Epidermal melanocyte (primary cell): Measurements from ENCODE around the gene EHD4.
A peak's percentile ranks its signal among the peaks of the same experiment; 100 is the strongest.

Source experiments
- DNase-seq: peaks from one replicate; pipeline ENCODE4 v3.0.0; 2011; ENCODE audit warnings: low spot score; ENCODE audit not compliant: insufficient read length

The EHD4 gene

DNA sequence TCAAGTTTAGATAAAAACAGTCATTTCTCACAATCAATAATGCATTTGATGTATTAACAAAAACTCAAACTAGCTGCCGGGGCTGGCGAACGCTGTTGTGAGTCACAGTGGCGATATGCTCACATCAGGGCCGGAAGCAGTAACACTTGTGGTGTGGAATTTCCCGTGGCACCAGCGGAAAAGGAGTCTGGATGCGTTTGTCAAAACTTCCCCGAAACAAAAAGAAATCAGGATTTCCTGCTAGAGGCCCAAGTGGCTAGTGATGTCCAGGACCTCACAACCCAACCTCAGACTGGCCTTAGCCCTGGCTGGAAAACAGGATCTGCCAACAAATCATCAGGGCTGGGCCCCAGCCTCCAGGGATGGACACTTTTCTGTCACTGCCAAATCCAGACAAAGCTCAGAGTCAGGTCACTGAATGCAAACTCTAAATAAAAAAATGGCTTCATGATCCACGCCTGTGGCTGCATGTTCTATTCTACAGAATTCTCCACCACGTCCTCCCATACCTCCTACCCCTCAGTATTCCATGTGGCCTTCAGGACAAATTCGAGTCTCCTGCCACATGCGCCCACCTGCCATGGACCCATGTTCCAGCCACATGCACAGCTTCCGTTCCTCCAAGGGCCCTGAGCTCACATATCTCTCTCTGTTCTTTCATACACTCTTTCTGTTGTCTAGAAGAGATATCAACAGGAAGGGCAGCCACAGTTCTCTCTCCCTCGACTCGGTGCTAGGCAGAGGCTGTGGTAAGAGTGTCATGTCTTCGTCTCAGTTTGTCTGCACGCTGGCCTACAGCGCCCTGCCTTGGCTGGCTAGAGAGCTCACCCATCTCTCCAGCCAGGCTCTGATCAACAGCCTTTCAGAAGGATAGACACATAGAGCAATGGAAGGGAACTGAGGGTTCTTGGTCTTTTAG is 35.4 kb downstream of the EHD4 start:
- DNase-seq: no peak

DNA sequence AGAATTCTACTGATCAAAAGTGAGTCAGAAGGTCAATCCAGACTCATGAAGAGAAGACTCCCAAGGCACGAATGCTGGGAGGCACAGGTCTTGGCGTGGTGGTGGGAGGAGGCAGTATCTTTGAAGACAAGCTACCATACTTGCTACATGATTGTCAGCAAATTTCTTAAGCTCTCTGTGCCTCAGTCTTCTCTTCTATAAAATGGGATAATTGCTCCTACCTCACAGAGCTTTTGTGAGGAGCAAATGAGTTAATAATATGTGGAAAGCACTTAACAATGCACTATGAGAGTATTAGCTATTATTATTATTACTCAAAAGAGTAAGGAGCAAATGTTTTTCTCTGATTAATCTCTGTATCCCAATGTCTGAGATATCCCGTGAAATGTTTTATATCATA is 36.2 kb downstream of the EHD4 start:
- no peak for DNase-seq

DNA sequence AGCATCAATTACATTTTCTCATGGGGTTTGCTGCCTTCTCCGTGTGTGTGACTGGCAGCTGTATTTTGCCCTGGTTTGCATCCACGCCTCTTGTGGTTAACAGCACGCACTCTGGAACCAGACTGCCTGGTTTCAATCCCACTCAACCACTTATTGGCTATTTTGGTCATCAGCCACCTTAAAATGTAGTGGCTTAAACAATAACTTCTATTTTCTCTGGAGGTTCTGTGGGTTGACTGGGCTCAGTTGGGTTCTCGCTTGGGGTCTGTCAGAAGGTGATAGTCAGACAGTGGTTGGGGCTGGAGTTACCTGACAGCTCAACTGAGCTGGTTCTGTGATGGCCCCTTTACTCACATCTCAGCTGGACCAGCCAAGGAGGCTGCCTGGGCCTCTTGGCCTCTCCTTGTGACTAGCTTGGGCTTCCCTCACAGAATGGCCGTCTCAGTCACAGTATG is 36.8 kb downstream of the EHD4 start:
- DNase-seq: no peak

DNA sequence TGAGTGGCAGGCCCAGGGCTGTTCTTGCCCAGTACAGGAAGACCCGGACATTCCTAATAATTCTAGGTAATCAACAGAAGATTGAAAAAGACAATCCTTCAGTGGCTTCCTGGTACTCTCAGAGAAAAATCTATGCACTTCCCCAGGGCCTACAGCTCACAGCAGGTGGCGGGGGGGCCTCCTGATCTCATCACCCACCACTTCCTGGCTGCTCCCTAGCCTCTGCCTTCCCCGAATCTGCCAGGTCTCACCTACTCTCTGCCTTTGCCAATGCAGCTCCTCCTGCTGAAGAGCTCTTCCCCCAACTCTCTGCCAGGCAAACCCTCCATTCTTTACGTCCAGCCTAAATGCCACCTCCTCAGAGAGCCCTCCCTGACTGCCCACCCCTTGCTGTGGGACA is 37.5 kb downstream of the EHD4 start:
- no peak for DNase-seq

DNA sequence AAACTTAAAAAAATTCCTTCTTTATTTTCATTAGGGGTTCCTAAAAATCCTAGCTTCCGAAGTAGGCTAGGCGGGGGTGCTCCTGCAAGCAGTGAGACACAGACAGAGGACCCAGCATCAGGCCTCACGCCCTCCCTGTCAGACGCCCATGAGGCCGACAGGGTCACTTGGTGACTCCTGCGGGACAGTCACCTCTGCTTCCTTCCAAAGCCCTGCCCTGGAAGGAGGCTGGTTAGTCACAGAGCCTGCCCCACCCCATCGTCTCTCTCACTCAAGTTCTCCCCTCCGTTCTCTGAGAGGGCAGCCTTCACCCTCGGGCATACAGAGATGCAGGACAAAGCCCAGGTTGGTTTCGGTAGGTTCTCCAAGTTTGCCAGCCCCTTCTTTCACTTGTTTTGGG is 38.6 kb downstream of the EHD4 start:
- DNase-seq: no peak

DNA sequence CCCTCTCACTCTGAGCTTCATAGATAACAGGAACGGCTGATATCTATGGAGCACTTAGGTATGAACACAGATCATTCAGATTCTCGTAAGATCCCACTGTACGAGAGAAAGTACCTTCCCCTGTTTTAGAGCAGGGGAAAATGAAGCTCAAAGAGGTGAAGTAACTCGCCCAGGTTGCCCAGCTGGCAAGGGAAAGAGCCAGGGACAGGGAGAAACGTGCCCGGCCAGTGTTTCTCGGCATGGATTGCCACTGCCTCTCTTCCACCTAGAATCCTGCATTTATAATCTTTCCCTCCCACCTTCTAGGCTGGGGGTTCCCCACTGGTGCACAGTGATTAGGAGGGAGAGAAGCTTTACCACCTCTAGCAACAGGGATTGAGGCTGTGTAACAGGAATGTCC is 39.0 kb downstream of the EHD4 start:
- DNase-seq: no peak

DNA sequence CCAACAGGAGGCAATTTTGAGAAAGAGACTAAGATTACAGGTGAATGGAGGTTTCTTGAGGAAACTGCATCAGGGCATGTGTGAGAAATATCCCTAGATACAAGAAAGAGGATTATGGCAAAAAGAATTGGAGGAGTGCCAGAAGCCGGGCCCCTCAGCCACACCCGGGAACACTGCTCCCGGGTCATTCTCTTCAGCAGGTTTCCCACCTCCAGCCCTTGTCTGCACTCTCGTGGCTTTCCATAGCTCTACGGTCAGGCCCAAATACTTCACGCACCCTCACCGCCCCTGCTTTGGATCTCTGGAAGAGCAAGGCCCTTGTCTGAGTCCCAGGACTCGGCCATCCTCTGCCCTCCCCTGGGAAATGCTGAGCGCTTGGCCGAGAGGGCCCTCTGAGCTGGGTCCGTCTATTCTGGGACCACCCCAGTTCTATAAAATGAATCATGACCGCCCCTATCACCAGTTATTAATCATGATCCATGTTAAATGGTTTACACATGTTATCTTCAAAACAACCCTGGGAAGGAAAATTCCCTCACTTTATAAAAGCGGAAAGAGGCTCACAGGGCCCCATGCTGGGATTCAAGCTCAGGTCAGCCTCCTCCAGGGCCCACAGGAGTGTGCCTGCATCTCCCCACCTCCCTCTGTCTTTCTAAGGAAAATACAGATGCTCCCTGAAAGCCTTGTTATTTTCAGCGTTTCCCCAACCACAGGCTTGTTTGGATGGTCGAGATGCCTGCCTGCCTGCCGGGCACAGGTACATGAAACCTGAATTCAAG is 39.7 kb downstream of the EHD4 start:
- no peak for DNase-seq

DNA sequence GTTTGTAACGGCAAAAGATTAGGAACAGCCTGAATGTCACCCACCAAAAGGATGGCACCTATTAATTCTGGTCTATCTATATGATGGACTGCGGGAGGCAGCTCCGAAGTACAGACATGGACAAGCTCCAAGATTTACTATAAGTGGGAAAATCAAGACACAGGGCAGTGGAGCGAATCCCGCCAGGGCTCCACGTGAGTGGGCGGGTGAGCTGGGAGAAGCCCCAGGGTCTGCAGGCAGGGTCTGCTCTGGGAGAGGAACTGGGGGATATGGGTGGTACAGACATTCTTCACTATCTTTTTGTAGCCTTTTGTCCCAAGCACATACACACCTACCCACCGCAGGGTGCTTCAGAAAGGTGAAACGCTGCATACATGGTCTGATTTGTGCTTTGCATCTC is 40.3 kb downstream of the EHD4 start:
- DNase-seq: no peak

DNA sequence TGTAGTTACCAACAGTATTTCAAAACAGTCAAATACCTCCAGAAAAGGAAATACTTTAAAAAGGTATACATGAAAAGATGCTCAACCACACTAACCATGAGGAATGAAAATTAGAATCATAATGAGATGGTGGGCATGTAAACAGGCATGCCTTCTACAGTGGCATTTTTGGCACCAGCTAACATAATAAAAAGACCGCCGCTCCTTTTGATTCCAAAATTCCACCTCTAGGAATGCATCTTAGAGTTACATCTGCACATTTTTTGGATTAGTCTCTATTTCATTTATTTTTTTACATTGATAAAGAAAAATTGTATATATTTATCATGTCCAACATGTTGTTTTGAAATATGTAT is 41.5 kb downstream of the EHD4 start:
- DNase-seq: no peak

DNA sequence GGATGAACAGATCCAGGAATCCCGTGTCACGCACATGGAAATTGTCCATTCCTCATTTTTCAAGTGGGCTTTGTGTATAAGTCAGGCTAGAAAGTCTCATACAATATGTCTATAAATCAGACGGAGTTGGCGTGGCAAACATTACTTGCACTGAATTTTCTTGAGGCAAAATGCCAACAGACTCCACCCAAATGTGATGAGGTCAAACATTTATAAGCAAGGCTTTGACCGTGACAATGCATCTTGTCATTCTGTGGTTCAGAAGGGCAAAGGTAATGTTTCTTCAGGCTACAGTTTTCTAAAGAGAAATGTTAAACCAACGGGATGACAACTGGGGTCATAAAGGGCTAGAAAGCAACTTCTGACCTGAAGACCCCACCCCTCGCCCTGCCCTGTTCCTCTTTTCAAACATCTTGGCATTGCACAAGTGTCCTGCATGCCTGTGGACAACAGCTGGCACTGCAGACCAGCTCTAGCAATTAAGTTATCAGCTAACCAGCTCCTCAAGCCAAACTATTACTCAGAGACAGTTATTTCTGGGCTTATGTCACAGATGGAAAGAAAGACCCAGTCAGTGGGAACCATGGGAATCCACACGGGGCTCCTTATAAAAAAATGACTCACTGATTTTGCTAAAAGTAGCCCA is 42.0 kb downstream of the EHD4 start:
- DNase-seq: peak; percentile 67

DNA sequence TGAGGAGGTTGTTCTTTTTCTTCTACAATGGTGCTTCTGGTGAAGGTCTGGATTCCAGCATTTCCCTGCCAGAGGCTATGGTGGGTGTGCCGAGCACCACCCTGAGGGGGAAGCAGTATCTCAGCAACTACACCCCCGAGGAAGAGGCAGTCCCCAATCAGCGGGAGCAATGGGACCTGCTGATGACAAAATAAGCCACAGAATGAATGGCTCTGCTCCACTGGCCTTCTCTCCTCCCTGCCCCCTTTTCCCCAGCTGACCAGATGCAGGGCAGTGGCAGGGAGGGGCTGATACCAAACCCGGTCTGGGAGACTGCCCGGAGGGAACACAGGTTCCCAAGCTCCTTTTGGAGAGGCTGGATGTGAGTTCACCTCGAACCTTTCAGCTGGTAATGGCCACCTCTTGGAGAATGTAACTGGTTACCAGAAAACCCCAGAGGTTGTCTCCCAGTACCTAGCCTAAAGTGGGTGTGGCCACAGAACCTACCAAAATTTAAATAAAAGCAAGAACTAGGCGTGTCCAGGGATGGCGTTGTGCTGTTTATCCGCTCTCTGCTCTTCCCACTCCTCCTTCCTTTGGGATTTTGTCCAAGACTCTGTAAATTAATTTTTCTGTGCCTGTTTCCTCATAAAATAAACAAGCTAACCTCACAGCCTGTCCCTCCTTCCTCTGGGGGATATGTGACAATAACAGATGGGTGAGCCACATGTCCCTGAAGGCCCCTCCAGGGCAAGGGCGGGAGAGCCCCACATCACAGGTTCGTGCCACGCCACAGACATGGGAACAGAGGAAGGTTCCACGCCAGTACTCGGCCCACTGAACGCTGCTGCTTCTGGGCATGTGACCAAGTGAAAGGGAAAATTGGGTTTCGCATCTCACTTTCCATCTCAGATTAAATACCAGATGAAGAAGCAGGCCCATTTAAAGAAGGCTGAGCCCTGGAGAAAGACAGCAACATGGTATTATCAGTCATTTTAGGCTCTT is 43.4 kb downstream of the EHD4 start:
- DNase-seq: peak; percentile 47

DNA sequence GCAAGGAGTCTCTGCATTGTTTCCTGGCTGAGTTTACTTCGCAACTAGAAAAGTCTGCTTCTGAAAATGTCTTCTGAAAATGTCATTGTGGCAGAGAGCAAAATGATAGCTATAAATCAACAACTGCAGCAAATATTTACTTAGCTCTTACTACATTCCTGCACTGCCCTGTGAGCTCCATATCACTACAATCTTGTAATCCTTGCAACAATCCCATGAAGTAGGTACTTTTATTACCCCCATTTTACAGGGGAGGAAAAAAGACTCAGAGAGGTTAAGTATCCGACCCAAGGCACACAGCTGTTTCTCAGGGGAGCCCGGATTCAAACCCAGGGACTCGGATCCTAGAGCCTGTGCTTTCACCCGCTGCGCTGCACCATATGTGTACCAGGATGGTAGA is 44.3 kb downstream of the EHD4 start:
- no peak for DNase-seq

DNA sequence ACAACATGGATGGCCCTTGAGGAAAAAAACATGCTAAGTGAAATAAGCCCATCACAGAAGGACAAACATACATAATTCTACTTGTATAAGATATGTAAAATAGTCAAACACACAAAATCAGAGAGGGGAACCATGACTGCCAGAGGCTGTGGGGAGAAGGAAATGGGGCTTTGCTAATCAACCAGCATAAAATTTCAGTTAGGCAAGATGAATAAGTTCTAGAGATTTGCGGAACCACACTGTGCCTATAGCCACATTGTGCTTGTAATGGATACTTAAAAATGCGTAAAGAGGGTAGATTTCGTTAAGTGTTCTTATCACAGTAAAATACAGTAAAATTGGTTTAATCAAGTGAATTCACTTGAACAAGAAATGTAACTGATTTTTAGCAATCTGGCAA is 44.8 kb downstream of the EHD4 start:
- DNase-seq: no peak

DNA sequence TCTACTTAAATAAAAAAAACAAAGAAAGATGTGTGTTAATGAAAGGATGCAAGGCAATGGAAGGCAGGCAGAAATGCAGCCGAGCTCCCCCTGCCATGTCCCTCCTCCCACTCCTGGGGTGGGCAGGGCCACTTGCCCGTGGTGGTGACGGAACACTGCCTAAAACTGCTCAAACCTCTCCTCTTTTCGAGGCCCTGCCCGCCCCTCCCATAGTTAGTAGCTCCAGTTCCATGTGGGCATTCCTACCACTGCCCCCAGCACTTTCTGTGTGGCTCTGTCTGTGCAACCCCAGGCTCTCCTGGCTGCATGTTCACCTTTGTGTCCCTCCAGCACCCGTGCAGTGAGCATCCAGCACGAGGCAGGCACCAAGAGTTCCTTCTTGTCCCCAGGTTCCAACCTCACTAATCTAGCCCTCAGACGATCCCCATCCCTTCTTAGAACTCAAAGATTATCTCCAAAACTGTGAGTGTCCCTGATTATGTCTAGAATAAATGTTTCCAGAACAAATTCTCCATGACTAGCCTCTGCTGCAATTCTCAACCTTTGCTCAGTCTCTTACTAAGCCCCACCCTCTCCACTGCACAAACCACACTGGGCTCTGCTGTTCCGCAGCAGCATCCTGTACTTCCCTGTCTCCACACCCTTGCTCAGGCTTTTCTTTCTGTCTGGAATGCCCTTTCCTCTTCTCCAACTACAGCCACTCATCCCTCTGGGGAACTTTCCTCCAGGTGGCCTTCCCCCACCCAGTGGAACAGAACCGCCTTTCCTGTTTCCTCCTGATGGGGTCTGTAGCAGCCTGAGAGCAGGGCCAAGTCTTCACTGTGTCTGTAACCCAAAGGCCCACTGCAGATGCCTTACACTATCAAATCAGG is 45.9 kb downstream of the EHD4 start:
- DNase-seq: no peak

DNA sequence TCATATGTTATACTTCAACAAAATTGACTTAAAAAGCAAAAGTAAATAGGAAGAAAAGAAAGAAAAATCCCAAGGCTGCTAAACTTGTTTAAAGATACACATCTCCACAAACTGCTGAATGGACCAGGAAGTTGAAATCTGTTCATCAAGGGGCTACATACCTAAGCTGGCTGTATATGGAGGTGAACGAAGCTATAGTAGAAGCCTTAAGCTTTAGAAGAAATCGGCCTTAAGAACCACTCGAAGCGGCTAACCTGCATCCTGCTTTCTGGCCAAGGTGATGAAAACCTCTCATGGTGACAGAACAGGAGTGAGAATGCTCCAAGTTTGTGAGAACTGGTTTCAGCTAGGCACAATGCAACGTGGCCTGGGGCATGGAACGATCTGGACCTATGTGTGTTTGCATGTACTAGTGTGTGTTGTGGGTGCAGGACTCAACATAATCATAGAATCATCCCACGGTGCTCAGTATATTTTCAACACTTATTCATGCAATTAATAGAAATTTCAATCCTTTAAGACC is 47.2 kb downstream of the EHD4 start:
- no peak for DNase-seq

DNA sequence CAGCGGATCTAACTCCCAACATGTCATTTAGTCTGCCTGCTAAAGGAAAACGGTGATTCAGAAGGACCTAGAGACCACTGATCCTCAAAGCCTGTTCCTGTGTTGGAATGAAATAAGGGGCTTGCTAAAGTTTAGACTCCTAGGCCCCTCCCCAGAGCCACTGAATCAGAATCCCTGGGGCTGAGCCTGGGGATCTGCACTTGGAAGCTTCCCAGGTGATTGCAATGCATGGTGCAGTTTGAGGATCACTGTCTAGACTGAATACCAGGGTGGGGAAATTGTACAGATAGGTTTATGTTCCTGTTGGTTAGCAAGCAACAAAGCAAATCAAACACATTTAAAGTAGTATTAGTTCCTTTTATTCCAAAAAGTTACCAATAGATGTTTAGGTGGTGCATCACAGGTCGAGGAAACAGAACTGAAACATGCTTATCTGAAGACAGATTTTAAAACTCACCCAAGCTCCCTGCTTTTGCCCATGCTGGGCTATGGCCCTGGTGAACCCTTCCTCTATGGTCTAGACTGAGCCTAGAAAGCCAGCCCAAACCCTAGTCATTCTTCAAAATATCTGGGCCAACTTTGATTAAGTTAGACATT is 48.9 kb downstream of the EHD4 start:
- DNase-seq: no peak

DNA sequence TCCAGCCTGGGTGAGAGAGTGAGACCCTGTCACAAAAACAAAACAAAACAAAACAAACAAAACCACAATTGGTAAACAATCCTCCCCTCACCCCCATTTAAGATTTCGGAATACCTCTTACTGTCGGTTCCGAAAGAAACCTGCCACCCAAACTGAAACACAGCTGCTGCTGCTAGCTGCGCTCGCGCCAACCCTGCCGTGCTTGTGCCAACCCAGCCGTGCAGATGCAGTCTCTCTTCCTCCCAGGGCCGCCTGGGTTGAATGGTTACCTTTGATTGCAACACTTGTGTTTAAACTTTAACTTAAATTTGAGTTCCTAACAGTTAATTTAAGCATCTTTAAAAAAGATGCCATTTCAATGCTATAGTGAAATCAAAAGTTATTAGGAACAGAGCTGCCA is 50.0 kb downstream of the EHD4 start:
- DNase-seq: no peak

DNA sequence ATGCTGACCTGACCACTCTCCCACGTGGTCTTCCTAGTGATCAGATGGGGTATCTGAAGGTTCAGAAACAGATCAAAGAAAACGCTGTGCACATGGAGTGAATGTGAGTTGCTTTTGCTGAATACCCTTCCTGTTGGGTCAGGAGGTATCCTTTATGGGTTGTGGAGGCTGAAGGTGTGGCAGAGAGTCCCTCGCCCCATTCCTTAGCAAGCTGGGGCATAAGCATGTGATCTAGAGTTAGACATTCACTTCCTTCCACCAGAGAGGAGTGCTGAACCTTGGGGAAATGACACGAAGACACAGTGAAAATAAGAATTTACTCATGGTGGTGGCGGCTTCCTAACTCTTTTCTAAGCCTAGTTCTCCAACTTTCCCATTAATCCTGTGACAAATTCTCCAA is 50.7 kb downstream of the EHD4 start:
- DNase-seq: no peak

DNA sequence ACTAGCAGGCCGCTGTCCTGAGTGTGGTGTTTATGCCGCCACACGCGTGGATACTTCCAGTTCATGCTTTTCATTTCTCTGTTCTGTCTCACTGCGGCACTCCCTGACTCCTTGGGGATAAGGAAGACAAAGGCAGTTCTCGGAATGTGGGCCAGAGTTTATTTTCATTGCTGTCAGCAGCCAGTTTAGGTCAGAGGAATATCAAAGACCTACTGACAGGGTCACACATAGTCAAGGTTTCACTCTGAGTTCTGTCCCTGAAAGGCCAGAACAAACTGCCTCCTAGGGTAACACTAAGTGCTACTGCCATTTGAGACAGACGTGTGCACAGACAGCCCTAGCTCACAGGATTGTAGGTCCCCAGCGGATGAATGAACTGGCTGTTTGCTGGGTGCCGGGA is 51.2 kb downstream of the EHD4 start:
- no peak for DNase-seq
